Measurements from ENCODE around the gene HSD17B12. TPM values are rescaled to one million over a fixed set of nuclear protein-coding genes. Genes with fewer than 3 reads are reported as not detected.

HSD17B12 gene
- polyA plus RNA-seq, 1 donor (not counting 4 experiments of a cell fraction or from before 2014, with no cell fraction given) = 105 TPM

DNA sequence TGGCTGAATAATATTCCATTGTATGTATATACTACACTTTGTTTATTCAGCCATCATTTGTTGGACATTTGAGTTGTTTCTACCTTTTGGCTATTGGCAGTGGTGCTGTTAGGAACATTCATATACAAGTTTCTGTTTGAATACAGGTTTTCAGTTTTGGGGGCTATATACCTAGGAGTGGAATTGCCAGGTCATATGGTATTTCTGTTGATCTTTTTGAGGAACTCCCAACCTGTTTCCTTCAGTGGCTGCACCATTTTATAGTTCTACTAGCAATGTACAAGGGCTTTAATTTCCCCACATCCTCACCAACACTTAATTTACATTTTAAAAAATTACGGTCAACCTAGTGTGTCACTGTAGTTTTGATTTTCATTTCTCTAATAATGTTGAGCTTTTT is 54.6 kb downstream of the HSD17B12 start:
- Histone ChIP-seq H3K4me2 (ENCODE audit: control insufficient read depth, extremely low read depth, insufficient read depth, low read depth, low read length) (no peak overlapping the region), H4K20me1 (ENCODE audit: control insufficient read depth, extremely low read depth, insufficient read depth, low read length) (peaks cover 11% of the 10 kb centered on the region), H3K9me3 (ENCODE audit: control insufficient read depth, low read depth, low read length) (no peaks in the 10 kb centered on the region), H3K9ac (ENCODE audit: control insufficient read depth, extremely low read depth, insufficient read depth, low read length) (no peak overlapping the region), H3K9me1 (ENCODE audit: control insufficient read depth, extremely low read depth, insufficient read depth, low read length) (no peaks in the 10 kb centered on the region), H3K27ac (ENCODE audit: control insufficient read depth, insufficient read depth, low read length) (no peak overlapping the region), H3K27me3 (ENCODE audit: control insufficient read depth, extremely low read depth, insufficient read depth, low read length) (no peaks in the 10 kb centered on the region), H3K79me2 (ENCODE audit: control insufficient read depth, insufficient read depth, low read length) (peaks cover 75% of the 10 kb centered on the region), H3K4me1 (ENCODE audit: control insufficient read depth, extremely low read depth, insufficient read depth, low read length) (peaks cover 31% of the 10 kb centered on the region), H3K4me3 (ENCODE audit: control insufficient read depth in 2 of 3, extremely low read depth in 1 of 3, insufficient read depth in 2 of 3, low read depth in 1 of 3, low read length in 3 of 3) (no peak overlapping the region), H2AFZ (ENCODE audit: control insufficient read depth, low read length) (no peak overlapping the region), H3K36me3 (ENCODE audit: control insufficient read depth in 2 of 2, extremely low read depth in 1 of 2, insufficient read depth in 2 of 2, low read length in 2 of 2) (peaks cover 6 to 11% of the 10 kb centered on the region in 2 experiments)
- FAIRE-seq (no peak), DNase-seq (ENCODE audit: low read depth, low spot score) (no peak)
- TF ChIP-seq EZH2 (IDR thresholded peaks at IDR 0.05; ENCODE audit: low read length) (no peak), CTCF (optimal IDR thresholded peaks at IDR 0.05 in 1 of 3, IDR thresholded peaks at IDR 0.05 in 1 of 3, conservative IDR thresholded peaks at IDR 0.05 in 1 of 3; ENCODE audit: extremely low read depth in 1 of 3, insufficient read depth in 2 of 3, low read length in 3 of 3) (no peak)
- dilution Hi-C loops (cut with MboI; ENCODE audit: extremely low pct_ligation_motif_present, low sequenced_read_pairs) = no loop called here

GRCh38 chr11:43735961-43736360 is 55.4 kb downstream of the HSD17B12 start:
- TF ChIP-seq EZH2 (IDR thresholded peaks at IDR 0.05; ENCODE audit: low read length) (no peak), CTCF (optimal IDR thresholded peaks at IDR 0.05 in 1 of 3, IDR thresholded peaks at IDR 0.05 in 1 of 3, conservative IDR thresholded peaks at IDR 0.05 in 1 of 3; ENCODE audit: extremely low read depth in 1 of 3, insufficient read depth in 2 of 3, low read length in 3 of 3) (peak in 1 of 3 experiments; percentile 36)
- Histone ChIP-seq H3K27ac (ENCODE audit: control insufficient read depth, insufficient read depth, low read length) (peak overlapping the region; percentile 42), H3K27me3 (ENCODE audit: control insufficient read depth, extremely low read depth, insufficient read depth, low read length) (no peaks in the 10 kb centered on the region), H3K4me1 (ENCODE audit: control insufficient read depth, extremely low read depth, insufficient read depth, low read length) (peaks cover 31% of the 10 kb centered on the region), H3K9me3 (ENCODE audit: control insufficient read depth, low read depth, low read length) (no peaks in the 10 kb centered on the region), H3K9me1 (ENCODE audit: control insufficient read depth, extremely low read depth, insufficient read depth, low read length) (no peaks in the 10 kb centered on the region), H2AFZ (ENCODE audit: control insufficient read depth, low read length) (no peak overlapping the region), H3K79me2 (ENCODE audit: control insufficient read depth, insufficient read depth, low read length) (peaks cover 78% of the 10 kb centered on the region), H3K36me3 (ENCODE audit: control insufficient read depth in 2 of 2, extremely low read depth in 1 of 2, insufficient read depth in 2 of 2, low read length in 2 of 2) (peaks cover 6 to 11% of the 10 kb centered on the region in 2 experiments), H3K4me2 (ENCODE audit: control insufficient read depth, extremely low read depth, insufficient read depth, low read depth, low read length) (peak overlapping the region; percentile 60), H4K20me1 (ENCODE audit: control insufficient read depth, extremely low read depth, insufficient read depth, low read length) (peaks cover 13% of the 10 kb centered on the region), H3K4me3 (ENCODE audit: control insufficient read depth in 2 of 3, extremely low read depth in 1 of 3, insufficient read depth in 2 of 3, low read depth in 1 of 3, low read length in 3 of 3) (peak overlapping the region in 1 of 3 experiments; percentile 30), H3K9ac (ENCODE audit: control insufficient read depth, extremely low read depth, insufficient read depth, low read length) (peak overlapping the region; percentile 10)
- no peak for FAIRE-seq
- dilution Hi-C loops (cut with MboI; ENCODE audit: extremely low pct_ligation_motif_present, low sequenced_read_pairs) = no loop called here
- DNase-seq (ENCODE audit: low read depth, low spot score) = peak; percentile 7

Measured in keratinocyte (primary cell).